Measurements from ENCODE around the gene PIANP.

DNA sequence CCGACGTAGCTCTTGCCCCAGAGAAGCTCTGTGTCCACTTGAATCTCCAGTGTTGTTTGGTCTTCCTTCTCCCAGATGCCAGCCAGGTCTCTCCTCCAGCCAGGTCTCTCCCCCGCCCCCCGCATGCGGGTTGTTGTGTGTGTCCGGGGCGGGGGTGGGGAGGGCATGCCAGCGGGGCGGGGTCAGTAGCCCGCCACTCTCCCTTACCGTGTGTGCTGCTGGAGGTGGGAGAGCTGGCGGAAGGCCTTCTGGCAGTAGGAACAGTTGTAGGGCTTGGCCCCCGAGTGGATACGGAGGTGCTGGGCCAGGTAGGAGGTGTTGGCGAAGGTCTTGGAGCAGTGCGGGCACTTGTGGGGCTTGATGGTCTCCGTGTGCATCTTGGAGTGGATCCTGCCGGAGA lies 28.5 kb downstream of the PIANP start:
- TF ChIP-seq EZH2 (IDR thresholded peaks at IDR 0.05; ENCODE audit: low read depth), result no peak
- TF ChIP-seq CTCF (conservative IDR thresholded peaks at IDR 0.05), result no peak
